Measurements from ENCODE around the gene SMIM1.

GRCh38 chr1:3731583-3732433 lies 40.7 kb upstream of the SMIM1 start:
- TF ChIP-seq CTCF (conservative IDR thresholded peaks at IDR 0.05; ENCODE audit: low read depth in 2 of 2) (no peak), POLR2AphosphoS5 (IDR thresholded peaks at IDR 0.05; ENCODE audit: low read depth) (no peak; the same call in 1 of the 2 replicates)

All from GM23338 (cell line).